Ascending aorta (tissue), 2 donors: Measurements from ENCODE around the gene OSTN. TPM values are rescaled to one million over a fixed set of nuclear protein-coding genes. Genes with fewer than 3 reads are reported as not detected.

ENCODE experiments used
- DNase-seq, 2 donors: peaks; one replicate each; pipeline ENCODE4 v3.0.0-alpha.2; 2019; ENCODE audit warnings: low spot score in 2 of 2
- H3K27ac ChIP-seq, 2 donors: fragments of 200-600 bp; sonication (generic); one replicate each; pipeline ENCODE4 v1.5.1; 2016 to 2017; ENCODE audit warnings: mild to moderate bottlenecking in 1 of 2
- H3K27me3 ChIP-seq: fragments of 200-600 bp; sonication (generic); one replicate; pipeline ENCODE4 v1.5.1; 2017
- H3K36me3 ChIP-seq, 2 donors: fragments of 200-600 bp; sonication (generic); one replicate each; pipeline ENCODE4 v1.5.1; 2016
- H3K4me1 ChIP-seq, 2 donors: fragments of 200-600 bp; sonication (generic); one replicate each; pipeline ENCODE4 v1.5.1; 2016 to 2017; ENCODE audit warnings: mild to moderate bottlenecking in 1 of 2
- H3K4me3 ChIP-seq, 2 donors: fragments of 200-600 bp; sonication (generic); one replicate each; pipeline ENCODE4 v1.5.1; 2016 to 2017; ENCODE audit warnings: mild to moderate bottlenecking in 1 of 2
- H3K9me3 ChIP-seq, 2 donors: fragments of 200-600 bp; sonication (generic); one replicate each; pipeline ENCODE4 v1.5.1; 2016
- CTCF ChIP-seq, 3 experiments: fragments of 200-600 bp in 2 of 3; fragments of 450-650 bp in 1 of 3; sonication (generic) in 2 of 3; IDR thresholded peaks; one replicate each; pipeline ENCODE4 v1.5.1; 2016 to 2019; ENCODE audit warnings: antibody characterized with exemption in 3 of 3, mild to moderate bottlenecking in 1 of 3, moderate library complexity in 1 of 3
- intact Hi-C: fragments of 100-400 bp; cut with DNase I; formaldehyde crosslinking; loops from one replicate; pipeline ENCODE4 v1.15.1; 2023
- total RNA-seq: library from RNA; depleted of rRNA; stranded (reverse); fragments of >200 nt; gene quantifications from one replicate; pipeline ENCODE4 v1.1.0, GENCODE V29; 2016

Gene OSTN
- total RNA-seq, 1 donor from 2014 or later = not detected

- intact Hi-C loops = no loop called here
- DNase-seq = no peak
- no peaks in the 10 kb centered on the region for H3K4me1 ChIP-seq
Measured at GRCh38 chr3:191275751-191276150, 76.7 kb downstream of the OSTN start.

DNA sequence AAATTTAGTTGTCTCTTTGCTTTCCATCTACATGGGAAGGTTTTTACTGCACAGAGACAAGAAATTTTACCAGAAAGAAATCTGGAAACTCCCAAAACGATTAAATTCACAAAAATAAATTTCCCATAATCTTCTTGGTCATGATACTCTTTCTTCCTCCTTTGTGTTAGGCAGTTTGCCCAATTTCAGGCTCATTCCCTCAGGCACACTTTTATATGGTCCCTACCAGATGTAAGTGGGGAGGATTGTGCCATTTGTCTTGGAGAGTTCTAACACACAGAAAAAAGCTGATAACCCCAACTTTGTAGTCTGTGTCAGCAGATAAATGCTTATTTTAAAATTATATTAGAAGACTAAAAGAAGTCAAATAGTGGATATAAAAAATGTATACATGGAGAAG lies 81.1 kb downstream of the OSTN start:
- Histone ChIP-seq H3K36me3 (no peaks in the 10 kb centered on the region), H3K4me1 (no peaks in the 10 kb centered on the region), H3K9me3 (no peaks in the 10 kb centered on the region), H3K27ac (no peak overlapping the region), H3K4me3 (no peak overlapping the region), H3K27me3 (no peaks in the 10 kb centered on the region)
- no peak for DNase-seq
- intact Hi-C loops = no loop called here
- no peak for TF ChIP-seq CTCF (IDR thresholded peaks at IDR 0.05)

More at GRCh38 chr3:191275751-191276150, 76.7 kb downstream of the OSTN start:
- H3K36me3 ChIP-seq = no peaks in the 10 kb centered on the region
- no peak overlapping the region for H3K27ac ChIP-seq
- H3K4me3 ChIP-seq = no peak overlapping the region
- TF ChIP-seq CTCF (IDR thresholded peaks at IDR 0.05) = no peak
- no peaks in the 10 kb centered on the region for H3K9me3 ChIP-seq
- no peaks in the 10 kb centered on the region for H3K27me3 ChIP-seq

GRCh38 chr3:191280882-191281281 lies 81.8 kb downstream of the OSTN start:
- Histone ChIP-seq H3K4me1 (no peaks in the 10 kb centered on the region), H3K27ac (no peak overlapping the region), H3K9me3 (no peaks in the 10 kb centered on the region), H3K27me3 (no peaks in the 10 kb centered on the region), H3K36me3 (no peaks in the 10 kb centered on the region), H3K4me3 (no peak overlapping the region)
- intact Hi-C loops = no loop called here
- no peak for TF ChIP-seq CTCF (IDR thresholded peaks at IDR 0.05)
- no peak for DNase-seq

DNA sequence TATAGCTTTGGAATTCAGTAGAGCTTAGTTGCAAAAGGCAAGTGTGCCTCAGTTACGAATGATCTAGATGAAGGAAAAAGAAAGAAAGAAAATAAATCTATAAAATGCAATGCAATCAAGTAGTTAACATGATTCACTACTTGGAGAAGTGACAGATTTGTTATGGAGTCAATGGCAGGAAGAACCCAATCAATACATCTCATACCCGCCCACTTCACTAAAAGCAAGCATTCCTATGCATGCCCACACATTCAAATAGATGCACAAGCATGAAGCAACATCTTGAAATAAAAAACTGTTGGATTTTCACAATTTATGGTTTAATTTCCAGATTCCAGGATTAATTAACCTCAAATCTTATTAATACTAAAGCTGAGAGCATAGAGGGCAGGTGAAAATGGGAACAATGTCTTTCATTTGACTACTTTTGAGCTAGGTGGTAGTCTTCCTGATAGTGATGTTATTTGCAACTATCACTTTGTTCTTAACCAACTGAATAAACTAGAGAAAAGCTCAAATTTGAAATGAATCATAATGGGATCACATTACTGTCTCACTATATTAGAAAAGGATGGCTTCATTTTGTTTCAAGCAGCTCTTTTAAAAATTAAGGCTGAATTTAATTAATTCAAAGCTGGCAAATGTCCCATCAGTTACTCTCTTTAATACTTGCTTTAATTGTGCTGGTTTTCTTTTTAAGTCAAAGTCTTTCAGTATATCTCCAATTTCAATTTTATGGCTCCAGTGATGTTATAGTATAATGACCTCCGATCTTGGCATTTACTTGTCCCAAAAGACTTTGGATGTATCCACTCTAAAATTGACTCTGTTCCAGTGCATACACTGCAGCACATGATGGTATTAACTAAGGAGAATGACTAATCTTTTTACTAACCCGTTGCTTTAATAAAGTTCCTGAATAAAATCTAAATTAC lies 83.5 kb downstream of the OSTN start:
- Histone ChIP-seq H3K9me3 (no peaks in the 10 kb centered on the region), H3K36me3 (no peaks in the 10 kb centered on the region), H3K4me3 (no peak overlapping the region), H3K27ac (no peak overlapping the region), H3K27me3 (no peaks in the 10 kb centered on the region), H3K4me1 (no peaks in the 10 kb centered on the region)
- intact Hi-C loops = no loop called here
- DNase-seq = no peak
- TF ChIP-seq CTCF (IDR thresholded peaks at IDR 0.05) = no peak

- Histone ChIP-seq H3K4me3 (no peak overlapping the region), H3K9me3 (no peaks in the 10 kb centered on the region), H3K4me1 (no peaks in the 10 kb centered on the region), H3K27me3 (no peaks in the 10 kb centered on the region), H3K27ac (no peak overlapping the region), H3K36me3 (no peaks in the 10 kb centered on the region)
- DNase-seq = no peak
- intact Hi-C loops = no loop called here
- no peak for TF ChIP-seq CTCF (IDR thresholded peaks at IDR 0.05)
Measured at GRCh38 chr3:191283400-191283799, 84.4 kb downstream of the OSTN start.
